Dendritic cell treated with granulocyte-macrophage colony-stimulating factor and Interleukin-4, amounts not matched to agents 40 ng/mL and 50 ng/mL, for 4 days (primary cell): ENCODE measurements around the gene TBX1.
"Not testable (repeated sequence)": the region's sequence is repeated elsewhere in the genome, so short reads cannot be mapped to it uniquely, and the experiment has no call there.

Experiments
- H3K27ac Mint-ChIP-seq: one replicate; pipeline ENCODE4 v1.8.0; 2022; ENCODE audit warnings: mild to moderate bottlenecking, mixed read lengths
- H3K27me3 Mint-ChIP-seq: one replicate; pipeline ENCODE4 v1.8.0; 2022; ENCODE audit warnings: mild to moderate bottlenecking, mixed read lengths
- H3K36me3 Mint-ChIP-seq: one replicate; pipeline ENCODE4 v1.8.0; 2022; ENCODE audit warnings: low read depth, mixed read lengths
- H3K4me1 Mint-ChIP-seq: one replicate; pipeline ENCODE4 v1.8.0; 2022; ENCODE audit warnings: low read depth, mixed read lengths
- H3K4me3 Mint-ChIP-seq: one replicate; pipeline ENCODE4 v1.8.0; 2022; ENCODE audit warnings: mild to moderate bottlenecking, moderate library complexity, mixed read lengths
- H3K9me3 Mint-ChIP-seq: one replicate; pipeline ENCODE4 v1.8.0; 2022; ENCODE audit warnings: mixed read lengths
- intact Hi-C: fragments of 100-400 bp; cut with micrococcal nuclease; formaldehyde crosslinking; loops from one replicate; pipeline ENCODE4 v1.15.0; 2022

Gene TBX1

DNA sequence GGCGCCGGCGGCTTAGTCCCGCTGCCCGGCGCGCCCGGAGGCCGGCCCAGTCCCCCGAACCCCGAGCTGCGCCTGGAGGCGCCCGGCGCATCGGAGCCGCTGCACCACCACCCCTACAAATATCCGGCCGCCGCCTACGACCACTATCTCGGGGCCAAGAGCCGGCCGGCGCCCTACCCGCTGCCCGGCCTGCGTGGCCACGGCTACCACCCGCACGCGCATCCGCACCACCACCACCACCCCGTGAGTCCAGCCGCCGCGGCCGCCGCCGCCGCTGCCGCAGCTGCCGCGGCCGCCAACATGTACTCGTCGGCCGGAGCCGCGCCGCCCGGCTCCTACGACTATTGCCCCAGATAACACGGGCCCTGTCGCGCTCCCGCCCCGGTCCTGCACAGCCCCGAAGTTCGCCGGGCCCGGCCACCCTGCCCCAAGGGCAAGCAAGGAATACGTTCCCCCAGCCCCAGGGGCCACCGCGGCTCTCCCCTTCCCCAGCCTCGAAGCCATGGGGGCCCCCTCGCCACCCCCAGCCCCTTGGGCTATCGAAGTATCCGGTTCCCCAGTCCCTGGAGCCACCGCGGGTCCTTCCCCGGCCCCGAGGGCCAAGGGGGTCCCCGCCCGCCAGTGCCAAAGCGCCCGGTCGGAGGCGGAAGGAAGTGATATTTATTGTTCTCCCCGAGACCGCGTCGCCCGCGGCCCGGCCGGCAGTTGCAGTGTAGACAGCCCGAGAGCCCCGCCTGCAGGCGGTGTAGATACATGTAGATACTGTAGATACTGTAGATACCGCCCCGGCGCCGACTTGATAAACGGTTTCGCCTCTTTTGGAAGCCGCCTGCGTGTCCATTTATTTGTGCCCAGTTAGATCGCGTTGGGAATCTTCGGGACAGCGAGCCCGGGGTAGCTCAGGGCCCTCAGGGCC lies 6.2 kb downstream of the TBX1 start:
- intact Hi-C loops: no loop called here
- peak overlapping the region; percentile 58 for H3K4me3 Mint-ChIP-seq
- peak overlapping the region; percentile 75 for H3K27ac Mint-ChIP-seq
- H3K4me1 Mint-ChIP-seq: peaks cover 21% of the 10 kb centered on the region
- no peaks in the 10 kb centered on the region for H3K9me3 Mint-ChIP-seq
- H3K27me3 Mint-ChIP-seq: peaks cover 93% of the 10 kb centered on the region
- H3K36me3 Mint-ChIP-seq: no peaks in the 10 kb centered on the region

DNA sequence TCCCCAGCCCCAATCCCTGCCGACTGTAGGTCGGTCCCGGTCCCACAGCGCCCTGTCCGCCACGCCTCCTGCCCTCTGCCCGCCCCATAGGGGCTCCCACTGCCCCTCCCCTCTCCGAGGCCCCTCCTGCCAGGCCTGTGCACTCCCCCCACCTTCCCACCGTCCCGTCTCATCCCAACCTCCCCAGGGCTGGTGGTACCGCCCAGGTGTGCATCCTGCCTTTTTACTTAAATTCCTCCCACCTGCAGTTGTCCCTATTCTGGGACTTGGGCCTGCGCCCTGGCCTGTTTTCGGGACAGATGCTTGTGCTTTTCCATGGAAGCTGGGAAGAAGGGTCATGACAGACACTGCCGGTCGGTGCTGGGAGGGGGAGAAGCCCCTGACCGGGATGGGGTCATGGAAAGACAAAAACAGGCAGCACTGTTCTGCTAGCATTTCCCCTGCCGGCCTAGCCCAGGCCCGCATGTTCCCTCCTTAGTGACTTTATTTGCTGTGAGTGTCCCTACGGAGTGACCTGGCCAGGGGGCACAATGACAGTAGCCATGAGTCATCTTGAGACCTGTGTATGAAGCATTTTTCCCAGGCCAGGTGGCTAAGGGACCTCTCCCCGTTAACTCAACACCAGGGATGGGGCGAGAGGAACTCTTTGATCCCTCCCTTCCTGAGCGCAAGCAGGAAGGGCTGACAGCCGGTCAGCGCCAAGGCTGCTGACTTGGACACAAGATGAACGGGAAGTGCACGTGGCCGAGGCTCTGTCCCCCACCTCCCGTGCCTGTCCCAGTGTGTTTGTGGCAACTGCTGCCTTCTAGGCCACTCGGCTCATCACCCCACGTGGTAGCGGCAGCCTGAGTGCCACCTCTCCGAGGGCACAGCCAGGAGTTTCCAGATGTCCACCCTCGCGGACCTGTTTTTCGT lies 7.1 kb downstream of the TBX1 start:
- peak overlapping the region; percentile 4 for H3K4me3 Mint-ChIP-seq
- intact Hi-C loops: no loop called here

DNA sequence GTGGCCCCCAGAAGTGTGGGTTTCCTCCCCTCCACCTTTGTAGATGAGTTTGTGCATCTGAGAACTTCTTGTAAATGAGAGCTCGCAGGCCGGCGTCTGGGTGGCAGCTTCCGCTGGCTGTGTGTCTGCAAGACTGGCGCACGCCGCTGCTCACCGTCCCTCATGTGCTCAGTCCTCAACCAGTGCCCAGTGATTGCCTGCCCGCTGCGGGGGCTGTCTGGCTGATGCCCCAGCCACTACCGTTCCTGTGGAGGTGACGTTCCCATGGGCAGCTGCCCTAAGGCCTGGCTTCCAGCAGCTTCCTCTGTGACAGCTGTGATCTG lies 8.8 kb downstream of the TBX1 start:
- Mint-ChIP-seq H3K4me1 (peaks cover 32% of the 10 kb centered on the region), H3K4me3 (no peak overlapping the region), H3K36me3 (no peaks in the 10 kb centered on the region), H3K9me3 (no peaks in the 10 kb centered on the region), H3K27ac (no peak overlapping the region), H3K27me3 (peaks cover 90% of the 10 kb centered on the region)
- intact Hi-C loops: no loop called here

More for the DNA sequence above, 7.1 kb downstream of the TBX1 start:
- Mint-ChIP-seq H3K36me3 (no peaks in the 10 kb centered on the region), H3K27ac (peak overlapping the region; percentile 75), H3K9me3 (no peaks in the 10 kb centered on the region), H3K4me1 (peaks cover 25% of the 10 kb centered on the region), H3K27me3 (peaks cover 93% of the 10 kb centered on the region)

DNA sequence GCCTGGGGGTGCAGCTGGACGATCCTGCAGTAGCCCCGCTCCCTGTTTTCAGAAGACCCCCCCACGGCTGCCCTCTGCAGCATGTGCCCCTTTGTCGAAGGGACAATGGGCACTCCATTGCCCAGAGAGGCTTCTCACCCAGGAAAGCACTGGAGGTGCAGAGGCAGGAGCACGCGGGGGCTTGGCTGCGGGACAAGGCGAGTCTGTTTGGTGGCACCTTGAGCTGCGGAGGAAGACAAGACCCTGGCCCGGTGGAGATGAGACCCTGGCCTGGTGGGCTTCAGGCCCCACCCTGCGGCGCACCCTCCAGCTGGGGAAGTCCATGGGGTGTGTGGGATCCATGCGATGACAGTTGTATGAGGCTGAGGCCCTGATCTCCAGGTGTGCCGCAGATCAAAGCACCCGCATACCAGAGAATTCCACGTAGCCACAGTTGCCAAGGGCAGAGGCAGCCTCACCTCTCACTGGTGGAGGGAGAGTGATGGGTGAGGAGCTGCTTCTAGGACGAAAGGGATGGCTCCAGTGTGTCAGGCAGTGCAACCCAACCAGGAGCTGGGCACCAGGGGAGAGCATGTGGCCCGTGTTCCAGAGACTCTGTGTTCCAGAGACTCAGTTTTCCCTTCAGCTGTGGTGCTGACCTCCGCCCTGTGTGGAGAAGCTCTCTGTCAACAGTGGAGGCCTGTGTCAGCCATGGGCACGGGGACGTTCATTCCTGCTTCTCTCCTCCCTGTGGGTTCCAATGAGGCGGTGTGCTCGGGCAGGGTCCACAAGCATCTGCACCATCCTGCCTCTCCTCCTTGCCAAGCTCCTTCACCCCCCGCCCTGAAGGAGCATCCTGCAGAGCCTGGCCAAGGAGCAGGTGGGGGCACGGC lies 10.0 kb downstream of the TBX1 start:
- Mint-ChIP-seq H3K4me3 (no peak overlapping the region), H3K27me3 (peaks cover 81% of the 10 kb centered on the region), H3K4me1 (peaks cover 29% of the 10 kb centered on the region), H3K9me3 (no peaks in the 10 kb centered on the region), H3K36me3 (no peaks in the 10 kb centered on the region), H3K27ac (no peak overlapping the region)
- intact Hi-C loops: no loop called here

DNA sequence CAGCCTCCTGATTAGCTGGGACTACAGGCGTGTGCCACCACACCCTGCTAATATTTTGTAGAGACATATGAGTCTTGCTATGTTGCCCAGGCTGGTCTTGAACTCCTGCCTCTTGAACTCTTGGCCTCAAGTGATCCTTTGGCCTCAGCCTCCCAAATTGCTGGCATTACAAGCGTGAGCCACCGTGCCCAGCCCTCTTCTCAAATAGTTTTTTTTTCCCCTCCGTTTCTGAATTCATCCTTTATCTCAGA lies 11.8 kb downstream of the TBX1 start:
- Mint-ChIP-seq H3K36me3 (no peaks in the 10 kb centered on the region), H3K4me3 (no peak overlapping the region), H3K9me3 (no peaks in the 10 kb centered on the region), H3K27me3 (peaks cover 79% of the 10 kb centered on the region), H3K4me1 (peaks cover 27% of the 10 kb centered on the region), H3K27ac (no peak overlapping the region)
- intact Hi-C loops: no loop called here

DNA sequence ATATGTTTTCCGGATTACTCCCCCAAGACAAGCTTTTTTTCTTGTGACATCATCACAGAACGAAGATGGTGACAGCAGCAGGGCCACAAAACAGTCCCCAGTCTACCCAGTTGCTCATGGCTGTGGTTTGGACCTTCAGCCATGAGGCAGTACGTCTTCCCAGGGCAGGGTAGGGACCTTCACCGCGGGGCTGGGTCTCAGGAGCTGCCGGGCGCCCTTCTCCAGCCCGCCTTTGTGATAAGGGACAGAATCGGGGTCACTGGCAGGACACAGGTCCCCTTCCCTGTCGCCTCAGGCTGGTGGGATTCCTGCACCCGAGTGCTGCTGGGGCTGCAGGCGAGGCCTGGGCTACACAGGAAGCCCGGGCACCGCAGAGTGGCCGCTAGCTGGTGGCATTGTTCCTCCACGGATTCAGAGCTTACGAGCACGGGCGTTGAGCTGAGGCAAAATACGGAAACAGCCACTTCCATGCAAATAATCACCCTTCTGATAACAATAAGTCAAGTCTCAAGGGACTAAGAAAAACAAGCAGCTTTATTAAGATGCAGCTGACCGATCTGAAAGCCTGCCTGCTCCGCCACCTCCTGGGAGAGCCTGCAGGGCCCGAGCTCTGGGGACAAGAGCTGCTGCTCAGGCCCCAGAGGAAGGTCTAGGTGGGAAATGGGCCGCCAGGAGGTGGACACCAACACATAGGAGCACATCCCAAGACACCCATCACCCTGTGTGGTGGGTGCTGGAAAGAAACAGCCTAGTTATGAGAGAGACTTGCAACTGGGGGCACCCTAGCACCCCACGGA lies 12.3 kb downstream of the TBX1 start:
- no peak overlapping the region for H3K4me3 Mint-ChIP-seq
- peaks cover 79% of the 10 kb centered on the region for H3K27me3 Mint-ChIP-seq
- intact Hi-C loops: no loop called here

DNA sequence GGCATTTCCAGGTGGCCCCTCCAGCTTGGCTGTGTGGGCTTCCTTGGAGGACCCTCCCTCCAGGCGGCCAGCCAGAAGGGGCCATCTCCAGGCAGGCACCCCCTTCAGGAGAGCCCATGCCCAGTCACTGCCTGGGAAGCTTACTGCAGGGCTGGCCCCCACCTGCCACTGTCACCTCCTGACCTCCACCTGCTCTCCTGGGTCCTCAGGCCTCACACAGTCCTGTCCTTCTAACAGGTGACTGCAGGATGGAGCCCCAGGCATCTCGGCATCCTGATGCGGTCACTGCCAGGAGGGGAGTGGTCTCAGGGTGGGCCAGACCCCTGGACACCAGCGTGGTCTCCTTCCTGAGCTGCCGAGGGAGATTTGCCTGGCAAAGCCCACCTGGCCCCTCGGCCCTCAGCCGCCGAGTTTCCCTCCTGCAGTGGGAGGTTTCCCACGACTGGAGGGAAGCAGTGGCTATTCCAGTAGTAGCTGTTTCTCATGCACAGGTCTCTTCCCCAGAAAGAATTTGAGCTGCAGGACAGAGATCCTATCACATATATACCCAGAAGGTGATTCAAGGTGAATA lies 13.0 kb downstream of the TBX1 start:
- H3K9me3 Mint-ChIP-seq: no peaks in the 10 kb centered on the region
- H3K4me1 Mint-ChIP-seq: peaks cover 18% of the 10 kb centered on the region
- no peak overlapping the region for H3K27ac Mint-ChIP-seq
- intact Hi-C loops: no loop called here
- H3K4me3 Mint-ChIP-seq: no peak overlapping the region
- peaks cover 78% of the 10 kb centered on the region for H3K27me3 Mint-ChIP-seq
- no peaks in the 10 kb centered on the region for H3K36me3 Mint-ChIP-seq

More for the DNA sequence above, 12.3 kb downstream of the TBX1 start:
- Mint-ChIP-seq H3K9me3 (no peaks in the 10 kb centered on the region), H3K36me3 (no peaks in the 10 kb centered on the region), H3K27ac (no peak overlapping the region), H3K4me1 (peaks cover 22% of the 10 kb centered on the region)

DNA sequence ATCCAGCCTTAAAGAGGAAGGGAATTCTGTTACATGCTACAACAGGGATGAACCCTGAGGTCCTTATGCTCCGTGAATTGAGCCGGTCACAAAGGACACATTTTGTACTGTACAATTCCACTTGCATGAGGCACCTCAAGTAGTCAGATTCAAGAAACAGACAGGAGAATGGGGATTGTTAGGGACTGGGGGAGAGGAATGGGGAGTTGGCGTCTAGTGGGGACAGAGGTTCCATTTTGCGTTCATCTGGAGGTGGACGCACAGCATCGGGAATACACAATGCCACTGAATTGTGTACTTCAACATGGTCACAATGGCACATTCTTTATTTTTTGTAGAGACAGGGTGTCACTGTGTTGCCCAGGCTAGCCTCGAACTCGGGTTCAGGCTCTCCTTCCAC lies 14.1 kb downstream of the TBX1 start:
- Mint-ChIP-seq H3K27me3 (peaks cover 75% of the 10 kb centered on the region), H3K27ac (no peak overlapping the region), H3K4me3 (no peak overlapping the region), H3K9me3 (no peaks in the 10 kb centered on the region), H3K4me1 (peaks cover 19% of the 10 kb centered on the region), H3K36me3 (no peaks in the 10 kb centered on the region)
- intact Hi-C loops: no loop called here

DNA sequence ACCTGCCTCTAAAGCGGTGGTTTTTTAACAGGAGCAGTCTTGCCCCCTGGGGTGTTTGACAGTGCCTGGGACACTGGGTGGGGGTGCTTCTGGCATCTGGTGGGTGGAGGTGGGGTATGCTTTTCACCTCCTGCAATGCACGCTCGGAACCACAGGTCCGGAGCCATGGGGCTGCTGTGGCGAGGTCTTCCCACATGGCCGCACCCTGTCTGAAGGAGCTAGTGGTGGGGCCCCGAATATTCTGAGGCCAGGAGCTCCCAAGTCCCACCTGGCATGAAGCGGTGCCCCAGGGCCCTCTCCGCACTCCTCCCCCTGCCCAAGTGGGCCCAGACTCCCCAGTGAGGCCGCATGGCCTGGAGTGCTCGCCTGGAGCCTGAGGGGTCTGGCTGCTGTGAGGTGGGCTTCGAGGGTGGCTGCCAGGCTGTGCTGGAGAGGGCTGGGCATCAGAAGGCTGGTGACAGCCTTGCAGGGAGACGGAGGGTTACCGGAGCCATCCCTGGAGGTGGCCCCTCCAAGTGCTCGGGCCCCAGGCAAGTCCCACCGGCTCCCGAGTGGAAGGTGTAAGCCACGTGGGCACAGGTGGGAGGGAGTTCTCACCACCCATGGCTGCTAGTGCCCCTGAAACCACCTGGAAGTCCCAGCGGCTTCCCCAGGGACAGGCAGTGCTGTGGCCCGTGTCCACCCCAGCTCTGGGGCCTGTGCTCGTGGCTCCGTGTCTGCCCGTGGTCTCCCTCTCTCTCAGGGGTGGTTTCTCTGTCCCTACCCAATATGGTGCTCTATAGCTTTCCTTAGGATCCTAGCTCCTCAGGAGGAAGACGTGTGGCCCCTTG lies 15.1 kb downstream of the TBX1 start:
- peaks cover 30% of the 10 kb centered on the region for H3K4me1 Mint-ChIP-seq
- H3K27me3 Mint-ChIP-seq: peaks cover 66% of the 10 kb centered on the region
- H3K36me3 Mint-ChIP-seq: no peaks in the 10 kb centered on the region
- H3K9me3 Mint-ChIP-seq: no peaks in the 10 kb centered on the region
- no peak overlapping the region for H3K4me3 Mint-ChIP-seq
- H3K27ac Mint-ChIP-seq: no peak overlapping the region
- intact Hi-C loops: no loop called here

DNA sequence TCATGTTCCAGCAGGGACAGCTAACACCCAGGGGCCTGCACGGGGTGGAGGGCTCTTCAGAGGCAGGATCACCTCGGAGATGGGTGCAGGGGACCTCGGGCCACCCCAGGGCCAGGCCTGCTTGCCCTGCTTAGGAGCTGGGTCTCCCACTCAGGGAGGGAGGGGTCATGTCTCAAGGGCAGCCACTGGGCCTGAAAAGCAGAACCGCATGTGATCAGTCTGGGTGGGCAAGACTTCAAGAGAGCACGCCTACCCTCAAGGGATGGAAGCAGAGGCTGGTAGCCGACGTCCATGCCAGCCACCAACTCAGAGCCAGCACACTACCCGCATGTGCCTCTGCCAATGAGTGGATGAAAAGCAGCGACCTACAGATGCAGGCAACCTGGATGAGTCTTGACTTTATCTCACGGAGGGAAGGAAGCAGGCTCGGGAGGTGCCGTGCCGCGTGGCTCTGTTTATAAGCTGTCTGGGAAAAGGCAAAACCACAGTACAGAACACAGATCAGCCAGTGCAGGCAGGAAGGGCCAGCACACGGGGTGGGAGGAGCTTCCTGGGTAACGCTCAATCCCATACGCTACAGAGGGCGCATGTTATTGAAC lies 16.0 kb downstream of the TBX1 start:
- intact Hi-C loops: no loop called here
- H3K4me1 Mint-ChIP-seq: peaks cover 31% of the 10 kb centered on the region
- no peak overlapping the region for H3K4me3 Mint-ChIP-seq
- H3K27me3 Mint-ChIP-seq: peaks cover 61% of the 10 kb centered on the region
- no peaks in the 10 kb centered on the region for H3K9me3 Mint-ChIP-seq
- H3K27ac Mint-ChIP-seq: no peak overlapping the region
- no peaks in the 10 kb centered on the region for H3K36me3 Mint-ChIP-seq

DNA sequence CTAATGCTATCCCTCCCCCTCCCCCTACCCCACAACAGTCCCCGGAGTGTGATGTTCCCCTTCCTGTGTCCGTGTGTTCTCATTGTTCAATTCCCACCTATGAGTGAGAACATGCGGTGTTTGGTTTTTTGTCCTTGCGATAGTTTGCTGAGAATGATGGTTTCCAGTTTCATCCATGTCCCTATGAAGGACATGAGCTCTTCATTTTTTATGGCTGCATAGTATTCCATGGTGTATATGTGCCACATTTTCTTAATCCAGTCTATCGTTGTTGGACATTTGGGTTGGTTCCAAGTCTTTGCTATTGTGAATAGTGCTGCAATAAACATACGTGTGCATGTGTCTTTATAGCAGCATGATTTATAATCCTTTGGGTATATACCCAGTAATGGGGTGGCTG lies 16.6 kb downstream of the TBX1 start:
- Mint-ChIP-seq H3K4me1 (peaks cover 31% of the 10 kb centered on the region), H3K27me3 (peaks cover 56% of the 10 kb centered on the region)
- intact Hi-C loops, H3K27ac Mint-ChIP-seq, H3K36me3 Mint-ChIP-seq, H3K9me3 Mint-ChIP-seq, H3K4me3 Mint-ChIP-seq: not testable (repeated sequence)

DNA sequence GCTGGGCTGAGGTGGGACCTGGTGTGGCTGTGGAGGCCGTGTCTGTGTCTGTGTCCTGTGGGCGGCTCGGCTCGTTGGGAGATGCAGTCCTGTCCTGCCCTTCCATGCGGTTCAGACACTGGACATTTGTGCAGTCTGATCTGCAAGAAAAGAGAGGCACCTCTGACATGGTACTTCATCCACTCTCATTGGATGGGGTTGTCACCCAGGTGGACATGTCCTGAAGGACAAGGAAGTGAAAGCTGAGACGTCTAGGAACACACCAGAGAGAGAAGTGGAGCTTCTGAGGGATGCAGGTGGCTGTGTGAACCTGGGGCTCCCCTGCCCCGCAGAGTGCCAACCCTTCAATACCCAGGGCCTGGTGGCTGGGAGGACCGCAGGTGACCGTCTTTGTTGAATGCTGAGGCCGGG lies 18.4 kb downstream of the TBX1 start:
- Mint-ChIP-seq H3K27me3 (peaks cover 44% of the 10 kb centered on the region), H3K27ac (no peak overlapping the region), H3K4me1 (peaks cover 21% of the 10 kb centered on the region), H3K9me3 (no peaks in the 10 kb centered on the region), H3K4me3 (no peak overlapping the region), H3K36me3 (no peaks in the 10 kb centered on the region)
- intact Hi-C loops: no loop called here
